Lower leg skin (tissue), 3 donors: ENCODE measurements around the gene NDUFA7.

Experiments used
- POLR2A ChIP-seq, 2 donors: fragments of 450-650 bp; IDR thresholded peaks; one replicate each; pipeline ENCODE4 v1.6.1; 2016 to 2017; ENCODE audit warnings: antibody characterized with exemption in 2 of 2, mild to moderate bottlenecking in 1 of 2, moderate library complexity in 1 of 2
- TF ChIP-seq, protein P1 (sequence below), 3 donors: fragments of 450-650 bp; IDR thresholded peaks; one replicate each; pipeline ENCODE4 v1.5.1; 2016; ENCODE audit warnings: antibody characterized with exemption in 3 of 3, mild to moderate bottlenecking in 3 of 3, moderate library complexity in 2 of 3

DNA sequence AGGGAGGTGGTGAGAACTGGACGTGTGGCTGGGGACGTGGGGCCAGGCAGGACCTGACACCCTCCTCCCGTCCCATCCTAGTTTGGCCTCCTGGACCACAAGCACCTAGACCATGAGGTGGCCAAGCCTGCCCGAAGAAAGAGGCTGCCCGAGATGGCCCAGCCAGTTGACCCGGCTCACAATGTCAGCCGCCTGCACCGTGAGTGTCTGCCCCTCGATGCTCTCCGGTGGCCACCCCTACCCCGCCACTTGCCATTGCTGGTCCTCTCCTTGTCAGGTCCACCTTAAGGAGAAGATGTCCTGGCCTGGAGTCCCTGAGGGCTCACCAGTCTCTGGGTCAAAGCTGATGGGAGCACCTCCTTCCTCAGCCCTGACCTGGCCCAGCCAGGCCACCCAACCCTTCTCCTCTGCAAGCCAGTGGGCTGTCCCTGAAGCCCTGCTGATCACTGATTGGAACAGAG is 45.0 kb upstream of the NDUFA7 start:
- TF ChIP-seq, protein P1, sequence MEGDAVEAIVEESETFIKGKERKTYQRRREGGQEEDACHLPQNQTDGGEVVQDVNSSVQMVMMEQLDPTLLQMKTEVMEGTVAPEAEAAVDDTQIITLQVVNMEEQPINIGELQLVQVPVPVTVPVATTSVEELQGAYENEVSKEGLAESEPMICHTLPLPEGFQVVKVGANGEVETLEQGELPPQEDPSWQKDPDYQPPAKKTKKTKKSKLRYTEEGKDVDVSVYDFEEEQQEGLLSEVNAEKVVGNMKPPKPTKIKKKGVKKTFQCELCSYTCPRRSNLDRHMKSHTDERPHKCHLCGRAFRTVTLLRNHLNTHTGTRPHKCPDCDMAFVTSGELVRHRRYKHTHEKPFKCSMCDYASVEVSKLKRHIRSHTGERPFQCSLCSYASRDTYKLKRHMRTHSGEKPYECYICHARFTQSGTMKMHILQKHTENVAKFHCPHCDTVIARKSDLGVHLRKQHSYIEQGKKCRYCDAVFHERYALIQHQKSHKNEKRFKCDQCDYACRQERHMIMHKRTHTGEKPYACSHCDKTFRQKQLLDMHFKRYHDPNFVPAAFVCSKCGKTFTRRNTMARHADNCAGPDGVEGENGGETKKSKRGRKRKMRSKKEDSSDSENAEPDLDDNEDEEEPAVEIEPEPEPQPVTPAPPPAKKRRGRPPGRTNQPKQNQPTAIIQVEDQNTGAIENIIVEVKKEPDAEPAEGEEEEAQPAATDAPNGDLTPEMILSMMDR (IDR thresholded peaks at IDR 0.05), result no peak
- TF ChIP-seq POLR2A (IDR thresholded peaks at IDR 0.05), result no peak
